Astrocyte (in vitro differentiated cells and primary cell): Measurements from ENCODE around the gene RPP40. TPM values are rescaled to one million over a fixed set of nuclear protein-coding genes. Genes with fewer than 3 reads are reported as not detected.

Experiments
- DNase-seq: peaks from one replicate; pipeline ENCODE4 v3.0.0-alpha.2; 2010; ENCODE audit warnings: low read depth
- FAIRE-seq: peaks from 2 replicates; lab custom pipeline; 2011; peaks lifted over from hg19 to GRCh38; lab: Jason Lieb, UNC
- H2AFZ ChIP-seq: 2 replicates; pipeline ENCODE4 v1.6.0; 2012; ENCODE audit warnings: low read depth, low read length, inconsistent platforms
- H3K27ac ChIP-seq: 2 replicates; pipeline ENCODE4 v1.5.1; 2011; ENCODE audit warnings: low read depth, low read length, inconsistent platforms
- H3K27me3 ChIP-seq: 2 replicates; pipeline ENCODE4 v1.6.0; 2011; ENCODE audit warnings: low read length, inconsistent platforms; ENCODE audit not compliant: insufficient read depth
- H3K36me3 ChIP-seq: 2 replicates; pipeline ENCODE4 v1.5.1; 2011; ENCODE audit warnings: low read length, inconsistent platforms; ENCODE audit not compliant: insufficient read depth
- H3K4me1 ChIP-seq: 2 replicates; pipeline ENCODE4 v1.5.1; 2011; ENCODE audit warnings: low read length, inconsistent platforms; ENCODE audit not compliant: insufficient read depth
- H3K4me2 ChIP-seq: 2 replicates; pipeline ENCODE4 v1.6.0; 2012; ENCODE audit warnings: low read length, inconsistent platforms
- H3K4me3 ChIP-seq: 2 replicates; pipeline ENCODE4 v1.5.1; 2011; ENCODE audit warnings: low read depth, mild to moderate bottlenecking, low read length, inconsistent platforms; ENCODE audit not compliant: insufficient read depth
- H3K79me2 ChIP-seq: 2 replicates; pipeline ENCODE4 v1.6.0; 2012; ENCODE audit warnings: mild to moderate bottlenecking, low read length, inconsistent platforms; ENCODE audit not compliant: insufficient read depth
- H3K9ac ChIP-seq: 2 replicates; pipeline ENCODE4 v1.6.0; 2012; ENCODE audit warnings: mild to moderate bottlenecking, low read length, inconsistent platforms
- H3K9me3 ChIP-seq: 2 replicates; pipeline ENCODE4 v1.5.1; 2012; ENCODE audit warnings: low read depth, mild to moderate bottlenecking, low read length, inconsistent platforms; ENCODE audit not compliant: insufficient read depth
- H4K20me1 ChIP-seq: 2 replicates; pipeline ENCODE4 v1.6.0; 2012; ENCODE audit warnings: low read length, inconsistent platforms; ENCODE audit not compliant: insufficient read depth
- H3K27ac Mint-ChIP-seq: one replicate; pipeline ENCODE4 v1.8.0; 2021; ENCODE audit warnings: mild to moderate bottlenecking, mixed read lengths; ENCODE audit not compliant: unreplicated experiment
- H3K27me3 Mint-ChIP-seq: one replicate; pipeline ENCODE4 v1.8.0; 2021; ENCODE audit warnings: low read depth, mixed read lengths; ENCODE audit not compliant: unreplicated experiment
- H3K36me3 Mint-ChIP-seq: one replicate; pipeline ENCODE4 v1.8.0; 2021; ENCODE audit warnings: low read depth, mixed read lengths; ENCODE audit not compliant: unreplicated experiment
- H3K4me1 Mint-ChIP-seq: one replicate; pipeline ENCODE4 v1.8.0; 2021; ENCODE audit warnings: low read depth, mixed read lengths; ENCODE audit not compliant: unreplicated experiment
- H3K4me3 Mint-ChIP-seq: one replicate; pipeline ENCODE4 v1.8.0; 2021; ENCODE audit warnings: mild to moderate bottlenecking, moderate library complexity, mixed read lengths; ENCODE audit not compliant: unreplicated experiment
- H3K9me3 Mint-ChIP-seq: one replicate; pipeline ENCODE4 v1.8.0; 2021; ENCODE audit warnings: mild to moderate bottlenecking, mixed read lengths; ENCODE audit not compliant: unreplicated experiment
- EZH2 ChIP-seq: IDR thresholded peaks from 2 replicates; pipeline ENCODE4 v1.6.1; 2012; ENCODE audit warnings: mild to moderate bottlenecking, low read length, inconsistent platforms; ENCODE audit not compliant: insufficient read depth
- total RNA-seq: library from RNA; stranded (reverse); gene quantifications from 2 replicates; pipeline ENCODE4 v1.2.1, GENCODE V29; 2021
- TF ChIP-seq, protein P1 (sequence below): IDR thresholded peaks from 2 replicates; pipeline ENCODE4 v1.5.1; 2011; ENCODE audit warnings: low read depth, mild to moderate bottlenecking, inconsistent platforms, low read length, moderate library complexity; ENCODE audit not compliant: insufficient read depth

Gene RPP40
- total RNA-seq, 1 donor from 2014 or later: 16.6 TPM

DNA sequence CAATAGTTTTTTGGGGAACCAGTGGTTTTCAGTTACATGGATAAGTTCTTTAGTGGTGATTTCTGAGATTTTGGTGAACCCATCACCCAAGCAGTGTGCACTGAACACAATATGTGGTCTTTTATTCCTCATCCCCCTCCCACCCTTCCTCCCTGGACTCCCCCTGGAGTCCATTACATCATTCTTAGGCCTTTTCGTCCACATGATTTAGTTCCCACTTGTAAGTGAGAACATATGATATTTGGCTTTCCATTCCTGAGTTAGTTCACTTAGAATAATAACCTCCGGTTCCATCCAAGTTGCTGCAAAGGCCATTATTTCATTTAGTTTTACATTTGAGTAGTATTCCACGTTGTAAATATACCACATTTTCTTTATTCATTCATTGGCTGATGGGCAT, 28.3 kb downstream of the RPP40 start:
- Histone ChIP-seq H3K4me3 (no peak overlapping the region), H3K9me3 (peaks cover 3% of the 10 kb centered on the region), H3K4me2 (no peak overlapping the region), H3K9ac (no peak overlapping the region), H3K27ac (no peak overlapping the region), H3K27me3 (no peaks in the 10 kb centered on the region), H3K36me3 (no peaks in the 10 kb centered on the region), H4K20me1 (no peaks in the 10 kb centered on the region), H3K79me2 (no peaks in the 10 kb centered on the region), H2AFZ (no peak overlapping the region), H3K4me1 (no peaks in the 10 kb centered on the region)
- H3K4me3 Mint-ChIP-seq: no peak overlapping the region
- no peaks in the 10 kb centered on the region for H3K4me1 Mint-ChIP-seq
- peaks cover 21% of the 10 kb centered on the region for H3K9me3 Mint-ChIP-seq
- no peak overlapping the region for H3K27ac Mint-ChIP-seq
- peaks cover 4% of the 10 kb centered on the region for H3K36me3 Mint-ChIP-seq
- FAIRE-seq (no peak), DNase-seq (no peak)
- TF ChIP-seq, protein P1, sequence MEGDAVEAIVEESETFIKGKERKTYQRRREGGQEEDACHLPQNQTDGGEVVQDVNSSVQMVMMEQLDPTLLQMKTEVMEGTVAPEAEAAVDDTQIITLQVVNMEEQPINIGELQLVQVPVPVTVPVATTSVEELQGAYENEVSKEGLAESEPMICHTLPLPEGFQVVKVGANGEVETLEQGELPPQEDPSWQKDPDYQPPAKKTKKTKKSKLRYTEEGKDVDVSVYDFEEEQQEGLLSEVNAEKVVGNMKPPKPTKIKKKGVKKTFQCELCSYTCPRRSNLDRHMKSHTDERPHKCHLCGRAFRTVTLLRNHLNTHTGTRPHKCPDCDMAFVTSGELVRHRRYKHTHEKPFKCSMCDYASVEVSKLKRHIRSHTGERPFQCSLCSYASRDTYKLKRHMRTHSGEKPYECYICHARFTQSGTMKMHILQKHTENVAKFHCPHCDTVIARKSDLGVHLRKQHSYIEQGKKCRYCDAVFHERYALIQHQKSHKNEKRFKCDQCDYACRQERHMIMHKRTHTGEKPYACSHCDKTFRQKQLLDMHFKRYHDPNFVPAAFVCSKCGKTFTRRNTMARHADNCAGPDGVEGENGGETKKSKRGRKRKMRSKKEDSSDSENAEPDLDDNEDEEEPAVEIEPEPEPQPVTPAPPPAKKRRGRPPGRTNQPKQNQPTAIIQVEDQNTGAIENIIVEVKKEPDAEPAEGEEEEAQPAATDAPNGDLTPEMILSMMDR: no peak
- no peak for TF ChIP-seq EZH2
- H3K27me3 Mint-ChIP-seq: peaks cover 8% of the 10 kb centered on the region

DNA sequence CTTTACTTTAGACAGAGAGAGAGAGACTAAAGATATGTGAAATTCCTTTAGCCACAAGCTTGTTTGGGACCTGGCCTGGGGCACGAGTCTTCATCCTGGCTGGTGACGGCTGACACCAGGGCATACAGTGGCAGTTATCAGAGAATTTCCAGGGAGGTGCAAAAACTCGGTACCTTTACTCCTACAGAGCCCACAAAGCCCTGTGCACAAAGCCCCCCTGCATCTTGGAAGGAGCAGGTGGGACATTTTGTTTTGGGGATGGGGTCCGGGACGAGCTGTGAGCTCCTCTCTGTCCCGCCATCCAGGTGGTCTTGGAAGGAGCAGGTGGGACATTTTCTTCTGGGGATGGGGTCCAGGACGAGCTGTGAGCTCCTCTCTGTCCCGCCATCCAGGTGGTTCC, 28.9 kb downstream of the RPP40 start:
- no peak overlapping the region for H3K27ac ChIP-seq
- Mint-ChIP-seq H3K9me3 (peaks cover 21% of the 10 kb centered on the region), H3K4me3 (no peak overlapping the region), H3K27ac (no peak overlapping the region), H3K4me1 (no peaks in the 10 kb centered on the region), H3K36me3 (peaks cover 4% of the 10 kb centered on the region), H3K27me3 (peaks cover 8% of the 10 kb centered on the region)
- H4K20me1 ChIP-seq: no peaks in the 10 kb centered on the region
- H3K27me3 ChIP-seq: no peaks in the 10 kb centered on the region
- H3K4me1 ChIP-seq: no peaks in the 10 kb centered on the region
- H2AFZ ChIP-seq: no peak overlapping the region
- H3K36me3 ChIP-seq: no peaks in the 10 kb centered on the region
- DNase-seq (no peak), FAIRE-seq (no peak)
- TF ChIP-seq, protein P1: no peak
- no peak for TF ChIP-seq EZH2
- H3K9me3 ChIP-seq: peaks cover 3% of the 10 kb centered on the region
- H3K4me3 ChIP-seq: no peak overlapping the region
- H3K9ac ChIP-seq: no peak overlapping the region
- H3K79me2 ChIP-seq: no peaks in the 10 kb centered on the region
- H3K4me2 ChIP-seq: no peak overlapping the region

DNA sequence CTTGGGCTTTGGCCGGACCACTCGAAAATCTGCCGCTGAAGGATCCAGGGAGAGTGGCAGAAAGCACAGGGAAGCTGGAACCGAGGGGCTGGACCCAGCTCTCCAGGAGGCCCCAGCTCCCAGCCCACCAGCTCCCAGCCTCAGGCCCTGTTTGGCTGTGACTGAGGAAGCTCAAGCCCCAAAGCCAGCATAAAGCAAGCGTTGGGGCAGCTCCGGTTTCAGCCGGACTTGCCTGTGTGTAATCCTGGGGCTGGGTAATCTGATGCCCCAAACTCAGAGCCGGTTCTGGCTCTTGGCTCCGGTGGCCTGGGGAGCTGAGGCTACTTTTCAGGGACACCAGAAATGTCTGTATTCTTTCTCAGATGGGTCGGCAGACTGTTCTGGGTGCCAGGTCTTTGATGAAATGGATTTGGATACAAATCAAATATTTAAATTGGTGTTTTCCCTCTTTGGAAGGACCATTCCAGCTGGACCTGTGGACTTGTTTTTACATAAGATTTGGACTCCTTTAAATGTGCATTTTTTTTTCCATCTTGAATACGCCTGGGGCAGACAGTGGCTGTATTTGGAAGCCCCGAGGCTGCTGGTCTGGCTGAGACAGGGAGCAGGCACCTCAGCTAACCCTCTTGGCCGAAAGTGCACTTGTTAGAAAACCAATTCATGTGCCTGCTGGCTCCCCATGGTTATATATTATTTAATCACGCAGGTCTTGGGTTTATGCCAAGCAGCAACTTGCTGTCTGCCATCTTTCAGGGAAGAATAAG, 29.7 kb downstream of the RPP40 start:
- Histone ChIP-seq H3K9me3 (no peaks in the 10 kb centered on the region), H3K9ac (no peak overlapping the region), H3K27me3 (no peaks in the 10 kb centered on the region), H3K4me3 (no peak overlapping the region), H3K4me2 (peak overlapping the region; percentile 23), H3K27ac (no peak overlapping the region), H4K20me1 (no peaks in the 10 kb centered on the region), H3K36me3 (no peaks in the 10 kb centered on the region), H3K79me2 (no peaks in the 10 kb centered on the region), H3K4me1 (no peaks in the 10 kb centered on the region), H2AFZ (peak overlapping the region; percentile 62)
- Mint-ChIP-seq H3K9me3 (peaks cover 17% of the 10 kb centered on the region), H3K27ac (no peak overlapping the region), H3K4me1 (no peaks in the 10 kb centered on the region), H3K27me3 (peaks cover 12% of the 10 kb centered on the region), H3K4me3 (no peak overlapping the region), H3K36me3 (peaks cover 2% of the 10 kb centered on the region)
- TF ChIP-seq, protein P1: no peak
- TF ChIP-seq EZH2: no peak
- peak; percentile 51 for DNase-seq
- no peak for FAIRE-seq
